C4-2B (cell line): Measurements from ENCODE around the gene SORL1-AS1.

Experiments used
- ZFX ChIP-seq: fragments of 450-650 bp; IDR thresholded peaks from 2 replicates; pipeline ENCODE4 v1.6.1; 2017
- TF ChIP-seq, protein P1 (sequence below): fragments of 450-650 bp; conservative IDR thresholded peaks from 2 replicates; pipeline ENCODE4 v1.5.1; 2017; ENCODE audit warnings: mild to moderate bottlenecking

DNA sequence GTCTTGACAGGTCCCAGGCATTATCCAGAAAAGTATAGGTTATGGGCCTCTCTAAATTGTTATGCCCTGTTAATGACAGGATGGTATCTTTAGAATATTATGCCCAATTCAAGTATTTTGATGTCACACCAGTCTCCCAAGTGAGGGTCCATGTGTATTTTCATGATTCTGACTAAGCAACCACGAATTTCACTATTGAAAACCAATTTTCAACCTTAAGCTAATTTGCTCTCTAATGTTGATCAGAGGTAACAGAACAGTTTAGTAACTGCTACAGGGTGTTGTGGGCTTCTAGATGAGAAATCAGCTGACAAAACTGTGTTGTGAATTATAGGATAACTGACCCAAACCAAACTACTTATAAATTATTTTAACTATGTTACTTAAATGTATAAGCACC, 48.0 kb upstream of the SORL1-AS1 start:
- TF ChIP-seq, protein P1, sequence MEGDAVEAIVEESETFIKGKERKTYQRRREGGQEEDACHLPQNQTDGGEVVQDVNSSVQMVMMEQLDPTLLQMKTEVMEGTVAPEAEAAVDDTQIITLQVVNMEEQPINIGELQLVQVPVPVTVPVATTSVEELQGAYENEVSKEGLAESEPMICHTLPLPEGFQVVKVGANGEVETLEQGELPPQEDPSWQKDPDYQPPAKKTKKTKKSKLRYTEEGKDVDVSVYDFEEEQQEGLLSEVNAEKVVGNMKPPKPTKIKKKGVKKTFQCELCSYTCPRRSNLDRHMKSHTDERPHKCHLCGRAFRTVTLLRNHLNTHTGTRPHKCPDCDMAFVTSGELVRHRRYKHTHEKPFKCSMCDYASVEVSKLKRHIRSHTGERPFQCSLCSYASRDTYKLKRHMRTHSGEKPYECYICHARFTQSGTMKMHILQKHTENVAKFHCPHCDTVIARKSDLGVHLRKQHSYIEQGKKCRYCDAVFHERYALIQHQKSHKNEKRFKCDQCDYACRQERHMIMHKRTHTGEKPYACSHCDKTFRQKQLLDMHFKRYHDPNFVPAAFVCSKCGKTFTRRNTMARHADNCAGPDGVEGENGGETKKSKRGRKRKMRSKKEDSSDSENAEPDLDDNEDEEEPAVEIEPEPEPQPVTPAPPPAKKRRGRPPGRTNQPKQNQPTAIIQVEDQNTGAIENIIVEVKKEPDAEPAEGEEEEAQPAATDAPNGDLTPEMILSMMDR: no peak
- no peak for TF ChIP-seq ZFX
